ENCODE data around the gene KIF1A.

The KIF1A gene

GRCh38 chr2:240672076-240672700 lies 147.8 kb downstream of the KIF1A start:
- no peaks in the 10 kb centered on the region for H3K4me1 ChIP-seq (ENCODE audit: insufficient read depth, low read length, poor library complexity, severe bottlenecking)
- no peaks in the 10 kb centered on the region for H3K36me3 ChIP-seq (ENCODE audit: insufficient read depth, low read length)
- no peak overlapping the region for H3K4me3 ChIP-seq (ENCODE audit: low read length, poor library complexity, severe bottlenecking)
- H4K20me1 ChIP-seq (ENCODE audit: insufficient read depth, low read length, poor library complexity, severe bottlenecking) = no peaks in the 10 kb centered on the region
- H2AFZ ChIP-seq (ENCODE audit: low read length) = no peak overlapping the region
- H3K27me3 ChIP-seq (ENCODE audit: insufficient read depth, low read length, poor library complexity, severe bottlenecking) = no peaks in the 10 kb centered on the region
- H3K9me2 ChIP-seq (replicated peaks; ENCODE audit: low read depth, low read length) = no peaks in the 10 kb centered on the region
- TF ChIP-seq EZH2phosphoT487 (IDR thresholded peaks at IDR 0.05; ENCODE audit: borderline replicate concordance) = no peak
- TF ChIP-seq, protein P1, sequence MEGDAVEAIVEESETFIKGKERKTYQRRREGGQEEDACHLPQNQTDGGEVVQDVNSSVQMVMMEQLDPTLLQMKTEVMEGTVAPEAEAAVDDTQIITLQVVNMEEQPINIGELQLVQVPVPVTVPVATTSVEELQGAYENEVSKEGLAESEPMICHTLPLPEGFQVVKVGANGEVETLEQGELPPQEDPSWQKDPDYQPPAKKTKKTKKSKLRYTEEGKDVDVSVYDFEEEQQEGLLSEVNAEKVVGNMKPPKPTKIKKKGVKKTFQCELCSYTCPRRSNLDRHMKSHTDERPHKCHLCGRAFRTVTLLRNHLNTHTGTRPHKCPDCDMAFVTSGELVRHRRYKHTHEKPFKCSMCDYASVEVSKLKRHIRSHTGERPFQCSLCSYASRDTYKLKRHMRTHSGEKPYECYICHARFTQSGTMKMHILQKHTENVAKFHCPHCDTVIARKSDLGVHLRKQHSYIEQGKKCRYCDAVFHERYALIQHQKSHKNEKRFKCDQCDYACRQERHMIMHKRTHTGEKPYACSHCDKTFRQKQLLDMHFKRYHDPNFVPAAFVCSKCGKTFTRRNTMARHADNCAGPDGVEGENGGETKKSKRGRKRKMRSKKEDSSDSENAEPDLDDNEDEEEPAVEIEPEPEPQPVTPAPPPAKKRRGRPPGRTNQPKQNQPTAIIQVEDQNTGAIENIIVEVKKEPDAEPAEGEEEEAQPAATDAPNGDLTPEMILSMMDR (conservative IDR thresholded peaks at IDR 0.05; ENCODE audit: low read length) = no peak
- H3F3A ChIP-seq (ENCODE audit: low read depth) = no peaks in the 10 kb centered on the region
- H3K9ac ChIP-seq (ENCODE audit: low read depth, low read length, poor library complexity, severe bottlenecking) = no peak overlapping the region
- H3K79me2 ChIP-seq (ENCODE audit: insufficient read depth, low read length) = no peaks in the 10 kb centered on the region
- H3K4me2 ChIP-seq (ENCODE audit: low read depth, low read length, poor library complexity, severe bottlenecking) = no peak overlapping the region
- H3K9me3 ChIP-seq (ENCODE audit: insufficient read depth, low read depth, low read length) = no peaks in the 10 kb centered on the region

- H3K9me3 ChIP-seq (ENCODE audit: insufficient read depth, low read depth, low read length) = no peaks in the 10 kb centered on the region
- no peaks in the 10 kb centered on the region for H3K27me3 ChIP-seq (ENCODE audit: insufficient read depth, low read length, poor library complexity, severe bottlenecking)
- H3K4me1 ChIP-seq (ENCODE audit: insufficient read depth, low read length, poor library complexity, severe bottlenecking) = no peaks in the 10 kb centered on the region
- TF ChIP-seq, protein P1 (conservative IDR thresholded peaks at IDR 0.05; ENCODE audit: low read length) = no peak
- no peak for TF ChIP-seq EZH2phosphoT487 (IDR thresholded peaks at IDR 0.05; ENCODE audit: borderline replicate concordance)
- H3K79me2 ChIP-seq (ENCODE audit: insufficient read depth, low read length) = no peaks in the 10 kb centered on the region
- H3F3A ChIP-seq (ENCODE audit: low read depth) = no peaks in the 10 kb centered on the region
- H2AFZ ChIP-seq (ENCODE audit: low read length) = no peak overlapping the region
- H3K36me3 ChIP-seq (ENCODE audit: insufficient read depth, low read length) = no peaks in the 10 kb centered on the region
- no peaks in the 10 kb centered on the region for H4K20me1 ChIP-seq (ENCODE audit: insufficient read depth, low read length, poor library complexity, severe bottlenecking)
- no peak overlapping the region for H3K4me3 ChIP-seq (ENCODE audit: low read length, poor library complexity, severe bottlenecking)
- no peak overlapping the region for H3K9ac ChIP-seq (ENCODE audit: low read depth, low read length, poor library complexity, severe bottlenecking)
- no peak overlapping the region for H3K4me2 ChIP-seq (ENCODE audit: low read depth, low read length, poor library complexity, severe bottlenecking)
- H3K9me2 ChIP-seq (replicated peaks; ENCODE audit: low read depth, low read length) = no peaks in the 10 kb centered on the region
Observed at GRCh38 chr2:240670950-240671349, 149.1 kb downstream of the KIF1A start.

DNA sequence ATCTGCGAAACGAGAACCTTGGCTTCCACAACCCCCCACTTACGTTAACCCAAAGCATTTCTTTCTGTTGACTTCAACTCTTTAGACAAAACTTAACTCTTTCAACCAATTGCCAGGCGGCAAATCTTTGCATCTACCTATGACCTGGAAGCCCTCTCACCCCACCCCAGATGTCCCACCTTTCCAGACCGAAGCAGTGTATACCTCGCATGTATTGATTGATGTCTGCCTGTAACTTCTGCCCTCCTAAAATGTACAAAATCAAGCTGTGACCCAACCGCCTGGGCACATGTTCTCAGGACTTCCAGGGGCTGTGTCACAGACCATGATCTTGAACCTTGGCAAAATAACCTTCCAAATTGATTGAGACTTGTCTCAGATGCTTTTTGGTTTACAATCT lies 149.6 kb downstream of the KIF1A start:
- Histone ChIP-seq H3K27me3 (ENCODE audit: insufficient read depth, low read length, poor library complexity, severe bottlenecking) (no peaks in the 10 kb centered on the region), H3K9me2 (replicated peaks; ENCODE audit: low read depth, low read length) (no peaks in the 10 kb centered on the region), H3K4me3 (ENCODE audit: low read length, poor library complexity, severe bottlenecking) (no peak overlapping the region), H3K4me2 (ENCODE audit: low read depth, low read length, poor library complexity, severe bottlenecking) (no peak overlapping the region), H3K9me3 (ENCODE audit: insufficient read depth, low read depth, low read length) (no peaks in the 10 kb centered on the region), H4K20me1 (ENCODE audit: insufficient read depth, low read length, poor library complexity, severe bottlenecking) (no peaks in the 10 kb centered on the region), H3K4me1 (ENCODE audit: insufficient read depth, low read length, poor library complexity, severe bottlenecking) (no peaks in the 10 kb centered on the region), H2AFZ (ENCODE audit: low read length) (no peak overlapping the region), H3K79me2 (ENCODE audit: insufficient read depth, low read length) (no peaks in the 10 kb centered on the region), H3F3A (ENCODE audit: low read depth) (no peaks in the 10 kb centered on the region), H3K9ac (ENCODE audit: low read depth, low read length, poor library complexity, severe bottlenecking) (no peak overlapping the region), H3K36me3 (ENCODE audit: insufficient read depth, low read length) (no peaks in the 10 kb centered on the region)
- TF ChIP-seq EZH2phosphoT487 (IDR thresholded peaks at IDR 0.05; ENCODE audit: borderline replicate concordance) = no peak
- TF ChIP-seq, protein P1 (conservative IDR thresholded peaks at IDR 0.05; ENCODE audit: low read length) = no peak
